Activated CD8-positive, alpha-beta memory T cell treated with anti-CD3 and anti-CD28 coated beads, Interleukin-2, amount 50 U/mL, for 1 hour (primary cell): ENCODE measurements around the gene IFT25.
"Not testable (repeated sequence)": the region's sequence is repeated elsewhere in the genome, so short reads cannot be mapped to it uniquely, and the experiment has no call there.

Experiments
- DNase-seq: peaks from one replicate; pipeline ENCODE4 v3.0.0-alpha.2; 2020; ENCODE audit errors: extremely low read depth

The IFT25 gene

DNA sequence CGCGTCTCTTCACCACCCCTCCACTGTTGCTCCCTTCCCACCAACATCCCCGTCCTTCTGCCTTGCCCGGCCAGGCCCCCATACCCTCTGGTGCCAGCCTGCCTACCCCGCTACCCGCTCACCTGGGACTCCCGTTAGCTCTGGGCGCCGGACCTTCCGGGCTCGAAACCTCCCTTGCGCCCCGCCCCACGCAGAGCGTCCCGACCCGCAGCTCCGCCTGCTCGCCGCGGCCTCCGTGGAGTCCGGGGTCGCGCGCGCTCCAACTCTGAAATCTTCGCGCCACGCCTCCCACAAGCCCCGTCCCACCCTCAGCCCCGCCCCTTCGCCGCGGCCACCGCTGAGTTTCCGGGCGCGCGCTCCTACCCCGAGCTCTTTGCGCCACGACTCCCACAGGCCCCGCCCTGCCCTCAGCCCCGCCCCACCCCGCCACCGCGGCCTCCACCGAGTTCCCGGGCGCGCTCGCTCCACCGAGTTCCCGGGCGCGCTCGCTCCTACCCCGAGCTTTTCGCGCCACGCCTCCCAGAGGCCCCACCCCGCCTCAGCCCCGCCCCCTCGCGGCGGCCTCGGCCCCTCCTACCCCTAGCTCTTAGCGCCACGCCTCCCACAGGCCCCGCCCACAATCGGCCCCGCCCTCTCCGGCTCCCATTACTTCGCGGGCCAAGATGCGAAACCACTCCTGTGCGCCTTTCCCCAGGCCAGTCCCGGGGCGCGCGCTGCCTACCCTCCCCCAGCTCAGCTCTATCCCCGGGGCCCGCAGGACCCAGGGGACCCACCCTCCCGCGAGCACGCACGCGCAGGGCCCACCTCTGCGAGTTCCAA lies at the start of gene IFT25:
TSS of gene IFT25 (minus strand) at position 267 of the 819 bp plus-strand sequence. CDS start 5,617 bp downstream, outside the sequence.
- DNase-seq: peak; percentile 90

DNA sequence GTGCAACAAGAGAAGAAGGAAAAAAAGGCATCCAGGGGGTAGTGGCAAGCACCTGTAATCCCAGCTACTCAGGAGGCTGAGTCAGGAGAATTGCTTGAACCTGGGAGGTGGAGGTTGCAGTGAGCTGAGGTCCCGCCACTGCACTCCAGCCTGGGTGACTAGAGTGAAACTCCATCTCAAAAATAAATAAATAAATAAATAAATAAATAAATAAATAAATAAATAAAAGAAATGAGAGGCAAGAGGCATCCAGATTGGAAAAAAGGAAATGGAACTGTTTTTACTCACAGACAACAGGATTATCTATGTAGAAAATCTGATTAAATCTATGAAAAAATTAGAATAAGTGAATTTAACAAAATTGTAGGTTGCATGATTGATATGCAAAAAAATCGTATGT lies 49.0 kb upstream of the IFT25 start:
- DNase-seq: not testable (repeated sequence)

DNA sequence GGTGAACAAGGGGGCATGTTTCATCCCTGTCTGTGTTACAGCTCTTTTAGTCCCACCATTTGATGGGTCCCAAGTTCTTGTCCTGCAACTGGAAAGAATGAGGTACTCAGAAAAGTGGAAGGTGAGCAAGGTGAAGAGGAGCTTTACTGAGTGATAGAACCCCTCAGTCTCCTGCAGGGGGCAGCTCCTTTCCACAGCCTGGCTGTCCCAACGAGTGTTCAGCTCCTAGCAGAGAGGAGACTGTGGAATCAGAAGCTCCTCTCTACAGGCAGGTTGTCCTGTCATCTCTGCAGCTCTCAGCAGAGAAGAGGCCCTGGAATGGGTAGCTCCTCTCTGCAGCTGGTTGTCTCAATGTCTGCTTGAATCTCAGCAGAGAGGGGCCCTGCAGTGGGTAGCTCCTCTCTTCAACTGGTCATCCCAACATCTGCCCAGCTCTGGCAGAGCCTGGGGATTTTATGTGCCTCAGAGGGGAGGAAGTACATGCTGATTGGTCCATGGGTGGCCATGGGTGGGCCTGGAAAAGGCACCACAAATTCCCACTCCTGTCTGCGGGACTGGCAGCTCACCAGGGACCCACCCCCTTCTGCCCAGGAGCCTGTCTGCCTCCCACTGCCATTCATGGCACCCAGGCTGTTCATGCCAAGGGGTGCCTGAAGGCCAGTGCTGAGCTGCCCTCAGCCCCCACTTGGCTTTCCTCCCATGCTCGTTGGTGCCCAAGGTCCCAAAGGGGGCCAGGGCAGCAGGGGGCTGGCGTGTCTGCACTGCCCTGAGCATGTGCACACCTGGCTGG lies 46.8 kb upstream of the IFT25 start:
- DNase-seq: no peak

DNA sequence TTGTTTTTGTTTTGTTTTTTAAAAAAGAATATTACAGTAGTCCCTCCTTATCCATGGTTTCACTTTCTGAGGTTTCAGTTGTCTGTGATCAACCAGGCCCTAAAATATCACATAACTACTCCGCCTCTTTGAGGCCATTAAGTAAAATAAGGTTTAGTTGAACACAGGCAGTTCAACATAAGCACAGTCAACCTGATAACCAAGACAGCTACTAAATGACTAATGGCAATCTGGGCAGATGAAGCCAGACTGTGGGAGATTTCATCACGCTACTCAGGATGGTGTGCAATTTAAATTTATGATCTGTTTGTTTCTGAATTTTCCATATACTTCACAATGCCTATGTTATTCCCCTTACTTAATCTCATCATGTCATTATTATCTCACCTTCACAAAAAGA lies 42.4 kb upstream of the IFT25 start:
- no peak for DNase-seq

DNA sequence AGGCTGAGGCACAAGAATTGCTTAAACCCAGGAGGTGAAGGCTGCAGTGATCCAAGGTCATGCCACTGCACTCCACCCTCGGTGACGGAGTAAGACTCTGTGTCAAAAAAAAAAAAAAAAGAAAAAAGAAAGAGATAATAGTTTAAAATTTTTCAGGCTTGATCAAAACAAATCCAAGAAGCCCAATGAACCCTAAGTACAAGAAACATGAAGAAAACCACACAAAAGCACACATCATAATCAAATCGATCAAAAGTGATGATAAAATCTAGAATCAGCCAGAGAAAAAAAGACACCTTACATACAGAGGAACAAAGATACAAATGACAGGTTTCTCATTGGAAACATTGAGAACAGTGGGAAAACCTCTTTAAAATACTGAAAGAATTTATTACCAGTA lies 41.0 kb upstream of the IFT25 start:
- DNase-seq: no peak

DNA sequence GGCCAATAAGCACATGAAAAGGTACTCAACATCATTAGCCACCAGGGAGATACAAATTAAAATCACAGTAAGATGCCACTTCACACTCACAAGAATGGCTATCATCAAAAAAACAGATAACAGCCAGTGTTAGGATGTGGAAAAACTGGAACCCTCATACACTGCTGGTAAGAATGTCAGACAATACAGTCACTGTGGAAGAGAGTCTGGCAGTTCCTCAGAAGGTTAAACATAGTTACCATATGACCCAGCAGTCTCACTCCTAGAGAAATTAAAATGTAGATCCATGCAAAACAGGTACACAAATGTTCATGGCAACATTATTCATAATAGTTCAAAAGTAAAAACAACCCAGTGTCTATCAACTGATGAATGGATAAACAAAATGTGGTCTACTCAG lies 39.2 kb upstream of the IFT25 start:
- DNase-seq: no peak

DNA sequence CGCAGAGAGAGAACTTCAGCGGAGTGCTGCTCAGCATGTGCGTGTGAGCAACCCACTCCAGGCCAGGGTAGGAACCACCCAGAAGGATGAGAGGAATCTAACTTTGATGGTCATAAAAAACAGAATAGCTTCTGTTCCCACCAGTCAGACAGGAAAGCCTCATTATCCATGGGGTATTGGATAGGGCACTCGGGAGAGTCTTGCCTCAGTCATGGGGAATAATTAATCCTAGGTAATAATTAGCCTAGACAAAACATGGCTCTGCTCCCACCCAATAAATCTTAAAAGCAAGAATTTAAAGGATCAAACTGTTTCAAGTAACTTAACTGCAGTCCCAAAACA lies 37.2 kb upstream of the IFT25 start:
- no peak for DNase-seq

DNA sequence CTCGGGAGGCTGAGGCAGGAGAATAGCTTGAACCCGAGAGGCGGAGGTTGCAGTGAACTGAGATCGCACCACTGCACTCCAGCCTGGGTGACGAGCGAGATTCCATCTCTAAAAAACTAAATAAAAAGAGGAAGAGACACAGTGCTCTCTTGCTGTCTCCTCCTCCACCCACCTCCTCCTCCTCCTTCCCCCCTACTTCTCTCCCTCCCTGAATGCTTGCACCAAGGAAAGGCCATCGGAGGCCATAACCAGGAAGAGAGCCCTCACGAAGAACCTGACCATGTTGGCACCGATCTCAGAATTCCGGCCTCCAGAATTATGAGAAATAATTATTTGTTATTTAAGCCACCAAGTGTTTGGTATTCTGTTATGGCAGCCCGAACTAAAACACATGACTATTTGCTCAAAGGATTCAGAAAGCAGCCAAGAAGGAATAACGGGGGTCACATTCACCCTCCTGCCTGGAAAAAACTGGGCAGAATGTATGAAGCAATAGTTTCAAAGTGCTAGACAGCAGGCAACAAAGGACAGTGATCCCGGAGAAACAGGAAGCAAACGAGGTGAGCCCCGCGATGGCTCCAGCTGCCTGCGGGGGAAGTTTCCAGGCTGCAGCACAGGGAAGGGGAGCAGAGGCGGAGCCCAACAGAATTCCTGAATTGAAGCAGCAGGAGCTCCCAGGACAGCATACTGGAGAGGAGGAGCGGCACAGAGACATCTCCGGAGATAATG lies 36.7 kb upstream of the IFT25 start:
- no peak for DNase-seq

DNA sequence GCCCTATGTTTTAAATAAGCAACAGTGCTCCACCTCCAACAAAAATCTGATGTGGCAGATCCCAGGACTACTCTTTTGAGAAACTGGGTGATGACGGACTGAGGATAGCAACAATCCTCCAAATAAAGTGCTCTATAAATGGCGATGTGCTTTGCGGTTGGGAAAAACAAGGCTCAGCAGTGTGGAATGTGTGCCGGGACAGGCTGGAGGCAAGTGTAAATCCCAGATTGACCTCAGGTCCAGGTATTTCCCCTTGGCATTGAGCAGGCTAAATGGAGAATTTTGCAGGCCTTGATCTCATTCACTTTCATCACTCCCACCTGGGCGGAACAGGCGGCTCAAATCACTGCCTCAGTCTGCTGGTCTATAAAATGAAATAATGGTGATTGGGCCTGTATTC lies 35.7 kb upstream of the IFT25 start:
- no peak for DNase-seq

DNA sequence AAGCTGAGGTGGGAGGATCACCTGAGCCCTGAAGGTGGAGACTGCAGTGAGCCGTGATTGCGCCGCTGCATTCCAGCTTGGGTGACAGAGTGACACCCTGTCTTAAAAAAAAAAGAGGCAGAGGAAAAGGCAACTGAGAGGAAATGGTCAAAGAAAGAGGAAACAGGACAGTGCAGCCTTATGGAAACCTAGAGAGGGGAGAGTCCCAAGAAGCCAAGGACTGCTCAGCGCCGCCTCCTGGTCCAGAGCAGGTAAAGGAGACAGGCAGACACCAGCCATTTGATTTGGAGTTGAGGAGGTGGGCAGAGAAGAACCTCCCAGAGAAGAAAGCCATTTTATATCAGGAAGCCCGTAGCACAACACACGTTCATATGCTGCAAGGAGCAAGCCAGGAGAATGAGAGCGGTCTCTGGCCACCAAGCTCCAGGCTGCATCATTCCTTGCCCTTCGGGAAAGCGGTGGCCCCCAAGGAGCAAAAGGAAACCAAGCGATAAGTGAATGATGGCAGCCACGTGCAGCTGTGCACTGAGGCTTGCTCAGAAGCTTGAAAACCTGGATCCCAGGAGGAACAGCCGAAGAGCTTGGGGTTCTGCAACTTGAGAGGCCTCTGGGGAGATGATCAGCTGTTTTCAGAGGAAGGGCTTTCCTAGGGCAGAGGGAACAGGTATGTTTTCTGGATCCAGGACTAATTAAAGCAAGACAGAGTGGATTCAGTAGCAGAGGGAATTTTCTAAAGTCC lies 34.4 kb upstream of the IFT25 start:
- DNase-seq: no peak

DNA sequence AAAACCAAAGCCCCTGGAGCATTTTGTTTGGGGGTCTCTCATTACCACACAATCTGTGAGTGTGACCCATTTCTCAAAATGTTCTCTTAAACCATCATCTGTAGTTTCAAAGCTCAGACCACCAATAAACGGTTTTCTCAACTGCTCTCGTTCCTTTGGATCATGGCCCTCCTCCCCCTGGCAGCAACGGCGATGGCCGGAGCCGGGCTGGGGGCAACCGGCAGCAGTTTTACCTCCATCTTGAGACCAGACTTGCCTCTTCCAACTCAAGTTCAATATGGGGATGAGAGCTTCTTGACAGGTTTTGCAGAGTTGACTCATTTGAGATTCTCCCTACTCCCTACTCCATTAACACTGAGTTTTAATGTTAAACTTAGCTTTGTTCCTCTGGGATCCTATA lies 30.4 kb upstream of the IFT25 start:
- no peak for DNase-seq

DNA sequence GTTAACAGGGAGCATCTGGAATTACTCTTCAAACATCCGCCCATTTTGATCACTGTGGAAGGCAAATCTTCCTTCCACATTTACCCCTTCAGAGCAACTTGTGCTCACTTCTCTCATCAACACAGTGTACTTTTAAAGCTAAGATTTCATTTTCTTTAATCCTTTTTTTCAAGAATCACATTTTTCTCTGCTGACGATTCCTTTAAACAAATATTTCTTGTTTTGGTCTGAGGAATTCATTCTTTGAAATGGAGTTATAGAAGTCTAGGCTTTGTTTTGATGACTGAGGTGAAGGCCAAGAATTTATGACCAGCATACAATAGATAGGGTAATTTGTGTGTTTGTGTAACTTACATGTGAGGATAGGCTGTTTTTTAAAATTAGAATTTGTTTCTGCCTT lies 26.2 kb upstream of the IFT25 start:
- no peak for DNase-seq

DNA sequence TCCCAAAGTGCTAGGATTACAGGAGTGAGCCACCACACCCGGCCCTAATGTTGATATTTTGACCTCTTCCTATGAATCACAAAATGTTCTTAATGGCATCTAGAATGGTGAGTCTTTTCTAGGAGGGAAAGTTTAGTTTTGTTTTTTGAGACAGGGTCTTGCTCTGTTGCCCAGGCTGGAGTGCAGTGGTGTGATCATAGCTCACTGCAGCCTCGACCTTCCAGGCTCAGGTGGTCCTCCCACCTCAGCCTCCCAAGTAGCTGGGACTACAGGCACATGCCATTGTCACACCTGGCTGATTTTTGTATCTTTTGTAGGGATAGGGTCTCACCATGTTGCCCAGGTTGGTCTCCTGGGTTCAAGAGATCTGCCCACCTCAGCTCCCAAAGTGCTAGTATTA lies 23.8 kb upstream of the IFT25 start:
- DNase-seq: not testable (repeated sequence)

DNA sequence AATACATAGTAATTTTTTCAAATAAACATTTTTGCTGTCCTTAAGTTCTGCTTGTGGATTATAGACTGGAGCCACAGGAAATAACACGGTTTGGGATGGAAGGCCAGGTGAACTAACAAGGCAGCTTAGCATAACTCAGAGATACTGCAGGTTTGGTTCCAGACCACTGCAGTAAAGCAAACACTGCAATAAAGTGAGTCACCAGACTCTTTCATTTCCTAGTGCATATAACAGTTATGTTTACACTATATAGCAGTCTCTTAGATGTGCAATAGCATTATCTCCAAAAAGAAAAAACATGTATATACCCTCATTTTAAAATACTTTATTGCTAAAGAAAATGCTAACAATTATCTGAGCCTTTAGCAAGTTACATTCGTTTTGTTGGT lies 22.6 kb upstream of the IFT25 start:
- DNase-seq: no peak

DNA sequence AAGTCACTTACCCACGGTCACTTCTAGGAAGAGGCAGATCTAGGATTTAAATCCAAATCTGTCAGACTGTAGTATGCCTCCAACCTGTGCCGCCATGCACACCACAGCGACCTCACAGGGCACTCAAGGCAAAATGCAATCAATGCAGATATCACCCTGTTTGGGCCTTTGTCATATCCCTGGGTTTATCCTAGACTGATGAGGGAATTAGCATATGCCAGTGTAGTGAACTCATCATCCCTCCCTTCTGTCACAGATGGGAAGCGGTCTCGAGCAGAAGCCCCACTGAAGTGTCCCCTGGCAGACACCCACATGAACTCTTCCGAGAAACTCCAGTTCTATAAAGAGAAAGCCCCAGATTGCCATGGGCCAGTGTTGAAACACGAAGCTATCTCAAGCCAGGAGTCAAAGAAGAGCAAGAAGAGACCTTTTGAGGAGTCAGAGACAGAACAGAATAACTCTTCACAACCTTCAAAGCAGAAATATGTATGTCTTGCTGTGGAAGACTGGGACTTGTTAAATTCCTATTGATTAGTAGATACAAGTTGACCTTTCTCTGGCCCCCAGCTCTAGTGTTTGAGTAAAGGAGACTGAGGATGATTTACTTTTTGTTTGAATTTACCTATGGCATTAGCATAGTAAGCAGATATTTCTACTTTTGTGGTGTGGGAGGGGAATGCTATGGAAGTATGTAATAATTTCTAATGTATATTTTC lies 22.1 kb upstream of the IFT25 start:
- no peak for DNase-seq

DNA sequence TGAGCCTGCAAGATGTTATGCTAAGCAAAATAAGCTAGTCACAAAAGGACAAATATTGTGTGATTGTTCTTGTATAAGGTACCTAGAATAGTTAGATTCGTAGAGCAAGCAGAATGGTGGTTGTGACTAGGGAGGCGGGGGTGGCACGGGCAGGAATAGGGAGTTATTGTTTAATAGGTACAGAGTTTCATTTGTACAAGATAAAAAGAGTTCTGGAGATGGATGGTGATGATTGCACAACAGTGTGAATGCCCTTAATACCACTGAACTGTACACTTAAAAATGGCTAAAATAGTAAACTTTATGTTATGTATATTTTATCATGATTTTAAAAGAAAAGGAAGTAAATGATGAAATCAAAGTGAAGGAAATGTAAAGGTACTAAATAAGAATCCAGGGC lies 21.3 kb upstream of the IFT25 start:
- DNase-seq: no peak

DNA sequence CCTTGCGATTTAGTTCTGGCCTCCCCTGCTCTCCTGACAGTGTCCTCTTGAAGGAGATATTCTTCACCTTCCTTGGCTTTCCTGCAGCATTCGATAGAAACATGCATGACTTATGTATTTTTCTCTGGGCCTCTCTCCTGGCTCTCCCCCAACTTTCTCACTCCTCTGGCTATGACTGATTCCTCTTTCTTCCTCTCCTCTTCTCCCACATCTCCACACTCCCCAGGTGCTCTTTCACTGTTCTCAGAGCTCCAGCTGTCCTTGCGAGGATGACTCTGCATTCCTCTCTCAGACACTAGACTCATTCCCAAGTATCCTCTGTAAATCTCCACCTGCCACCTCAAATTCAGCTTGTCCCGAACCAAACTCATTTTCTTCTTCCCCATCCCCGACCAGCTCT lies 18.6 kb upstream of the IFT25 start:
- DNase-seq: no peak

DNA sequence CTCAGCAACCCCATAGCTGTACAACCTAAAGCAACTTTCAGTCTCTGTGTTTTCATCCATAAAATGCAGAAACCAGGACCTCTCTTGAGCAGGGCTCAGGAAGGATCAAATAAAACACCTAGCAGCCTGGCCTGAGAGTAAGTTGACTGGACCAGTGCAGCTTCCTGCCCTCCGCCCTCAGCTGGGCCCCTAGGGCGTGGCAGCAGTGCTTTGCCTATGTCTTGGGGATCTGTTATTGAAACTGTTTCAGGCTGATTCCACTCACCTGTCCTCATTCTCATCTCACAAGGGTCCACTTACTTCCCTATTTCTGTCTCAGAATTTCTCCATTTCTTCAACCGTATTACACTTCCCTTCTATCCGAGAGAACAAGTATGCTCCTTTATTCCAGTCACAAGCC lies 18.0 kb upstream of the IFT25 start:
- DNase-seq: no peak

DNA sequence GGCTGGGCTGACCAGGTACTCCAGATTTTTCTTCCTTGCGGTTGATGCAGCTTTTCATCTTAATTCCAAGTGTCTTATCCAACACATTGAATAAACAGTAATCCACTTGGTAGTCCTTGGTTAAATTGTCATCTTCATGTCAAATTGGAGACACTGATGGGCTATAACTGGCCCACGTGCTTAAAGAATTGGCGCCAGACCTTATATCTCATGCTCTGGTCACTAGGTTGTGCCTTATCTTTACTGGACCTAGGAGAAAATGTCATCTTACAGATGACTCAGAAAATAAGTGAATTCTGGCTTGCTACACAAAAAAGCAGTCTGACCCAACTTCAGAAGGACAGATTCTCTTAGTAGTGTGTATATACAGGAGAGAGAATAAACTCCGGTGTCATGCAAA lies 16.9 kb upstream of the IFT25 start:
- no peak for DNase-seq

DNA sequence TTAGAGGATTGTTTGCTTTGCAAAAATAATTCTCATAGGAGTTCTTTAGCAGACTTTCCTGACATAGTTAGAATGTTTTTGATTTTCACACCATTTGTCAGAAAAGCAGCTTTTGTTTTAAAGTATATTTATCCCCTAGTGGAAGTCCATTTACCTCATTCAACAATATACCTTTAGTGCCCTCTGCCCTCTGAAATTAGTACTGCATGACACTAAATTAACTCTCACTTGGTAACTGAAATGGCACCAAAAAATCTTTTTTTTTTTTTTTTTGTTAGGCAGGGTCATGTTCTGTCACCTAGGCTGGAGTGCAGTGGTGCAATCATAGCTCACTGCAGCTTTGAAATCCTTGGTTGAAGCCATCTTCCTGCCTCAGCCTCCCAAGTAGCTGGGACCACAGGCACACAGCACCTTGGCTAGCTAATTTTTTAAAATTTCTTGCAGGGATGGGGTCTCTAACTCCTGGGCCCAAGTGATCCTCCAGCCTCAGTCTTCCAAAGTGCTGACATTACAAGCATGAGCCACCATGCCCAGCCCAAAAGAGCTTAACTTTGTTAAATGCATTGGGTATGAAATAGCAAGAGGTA lies 14.3 kb upstream of the IFT25 start:
- no peak for DNase-seq
